Measurements from ENCODE around the gene AGMO.
"Not testable (repeated sequence)": the region's sequence is repeated elsewhere in the genome, so short reads cannot be mapped to it uniquely, and the experiment has no call there.

Gene AGMO

GRCh38 chr7:15306296-15306695, 255.5 kb downstream of the AGMO start:
- no peak for DNase-seq

GRCh38 chr7:15305002-15305600, 256.7 kb downstream of the AGMO start:
- DNase-seq: no peak

- DNase-seq: no peak
Observed at GRCh38 chr7:15303357-15303756, 258.5 kb downstream of the AGMO start.

- not testable (repeated sequence) for DNase-seq
Observed at GRCh38 chr7:15300986-15301385, 260.8 kb downstream of the AGMO start.

DNA sequence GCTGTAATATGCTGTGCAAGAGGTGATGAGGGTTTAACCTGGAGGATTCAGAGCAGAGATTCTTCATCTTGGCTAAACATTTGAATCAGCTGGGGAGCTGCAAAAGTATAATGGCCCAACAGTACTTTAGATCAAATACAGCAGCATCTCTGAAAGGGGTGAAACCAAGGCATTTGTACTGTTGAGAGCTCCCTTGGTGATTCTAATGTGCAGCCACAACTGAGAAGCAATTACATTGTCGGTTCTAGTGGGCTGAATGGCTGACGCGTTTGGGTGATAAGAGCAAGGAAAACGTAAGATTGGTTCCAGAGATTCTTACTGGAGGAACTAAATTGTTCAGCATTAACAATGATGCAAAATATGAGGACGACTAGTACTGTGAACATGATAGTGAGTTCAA, 269.7 kb downstream of the AGMO start:
- DNase-seq: no peak

DNA sequence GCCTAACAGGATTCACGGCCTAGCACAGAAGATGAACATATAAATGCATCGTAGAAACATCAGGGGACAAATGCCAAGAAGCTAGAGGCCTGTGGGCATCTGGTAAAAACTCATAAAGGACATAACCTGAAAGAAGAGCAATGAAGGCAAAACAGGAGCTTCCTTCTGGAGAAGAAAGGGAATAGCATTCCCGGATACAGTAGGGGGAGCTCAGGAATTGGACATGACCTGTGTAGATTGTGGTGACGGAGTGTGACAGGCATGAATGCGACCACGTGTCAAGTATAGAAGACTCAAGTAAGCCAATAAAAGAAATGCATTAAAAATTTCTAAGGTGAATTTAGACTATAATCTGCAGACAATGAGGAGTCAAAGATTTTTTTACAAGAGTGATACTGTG, 270.1 kb downstream of the AGMO start:
- DNase-seq: no peak

- no peak for DNase-seq
Observed at GRCh38 chr7:15288741-15289140, 273.1 kb downstream of the AGMO start.

DNA sequence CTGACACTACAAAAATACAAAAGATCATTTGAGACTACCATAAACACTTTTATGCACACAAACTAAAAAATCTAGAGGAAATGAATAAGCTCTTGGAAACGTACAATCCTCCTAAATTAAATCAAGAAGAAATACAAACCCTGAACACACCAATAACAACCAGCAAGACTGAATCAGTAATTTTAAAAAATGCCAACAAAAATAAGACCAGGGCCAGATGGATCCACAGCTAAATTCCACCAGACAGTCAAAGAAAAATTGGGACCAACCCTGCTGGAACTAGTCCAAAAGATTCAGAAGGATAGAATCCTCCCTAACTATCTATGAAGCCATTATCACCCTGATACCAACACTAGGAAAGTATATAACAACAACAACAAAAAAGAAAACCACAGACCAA, 277.4 kb downstream of the AGMO start:
- no peak for DNase-seq

GRCh38 chr7:15280078-15280733, 281.6 kb downstream of the AGMO start:
- DNase-seq: no peak

DNA sequence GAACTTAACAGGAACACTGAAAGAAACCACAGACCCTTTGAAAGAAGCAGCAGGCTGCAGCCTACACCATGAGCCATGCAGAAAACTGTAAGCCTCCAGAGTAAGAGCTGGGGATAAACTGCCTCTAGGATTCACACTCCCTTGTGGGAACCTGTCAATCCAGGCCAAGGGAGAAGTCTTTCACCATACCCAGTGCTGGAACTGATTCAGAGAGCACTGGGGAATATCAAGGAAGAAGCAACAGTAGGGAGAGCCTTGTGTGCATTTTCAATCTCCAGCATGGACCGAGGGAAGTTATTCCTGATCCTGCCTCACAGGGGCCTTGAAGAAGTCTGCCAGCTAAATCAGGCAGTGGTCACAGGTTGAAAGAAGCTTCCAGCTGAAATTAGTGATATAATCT, 282.2 kb downstream of the AGMO start:
- DNase-seq: no peak

- DNase-seq: no peak
Observed at GRCh38 chr7:15257689-15258088, 304.1 kb downstream of the AGMO start.

DNA sequence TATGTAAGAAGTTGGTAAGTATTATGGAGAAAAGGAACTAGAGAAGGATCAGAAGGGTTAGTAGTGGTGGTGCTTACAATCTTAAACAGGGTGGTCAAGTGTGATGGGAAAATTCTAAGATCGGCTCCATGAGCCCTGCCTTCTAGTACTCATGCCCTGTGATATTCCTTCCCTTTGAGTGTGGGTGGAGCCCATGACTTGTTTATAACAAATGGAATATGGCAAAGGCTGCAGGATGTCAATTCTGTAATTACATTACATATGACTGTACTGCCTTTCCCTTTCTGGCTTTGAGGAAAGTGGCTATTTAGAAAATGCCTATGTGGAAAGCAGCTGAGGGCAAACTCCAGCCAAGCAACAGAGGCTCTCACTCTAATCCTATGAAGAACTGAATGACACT, 309.6 kb downstream of the AGMO start:
- DNase-seq: no peak

DNA sequence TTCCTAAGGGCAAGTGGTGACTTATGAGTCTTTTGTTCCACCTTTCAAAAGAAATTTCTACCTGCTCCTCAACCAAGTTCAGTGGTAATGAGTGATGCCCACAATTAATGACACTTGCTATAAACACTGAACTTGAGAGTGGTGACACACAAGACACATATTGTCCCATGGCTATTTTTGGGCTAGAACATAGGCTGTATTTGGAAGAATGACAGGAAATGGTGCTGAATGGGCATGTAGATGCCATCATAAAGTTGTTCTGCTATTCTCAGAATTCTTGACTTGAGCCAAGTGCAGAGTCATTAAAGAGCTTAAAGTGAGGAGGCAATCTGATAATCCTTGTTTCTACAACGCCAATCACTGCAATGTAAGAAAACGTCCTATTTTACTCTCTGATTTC, 313.3 kb downstream of the AGMO start:
- no peak for DNase-seq

GRCh38 chr7:15245831-15246230, 316.0 kb downstream of the AGMO start:
- no peak for DNase-seq

DNA sequence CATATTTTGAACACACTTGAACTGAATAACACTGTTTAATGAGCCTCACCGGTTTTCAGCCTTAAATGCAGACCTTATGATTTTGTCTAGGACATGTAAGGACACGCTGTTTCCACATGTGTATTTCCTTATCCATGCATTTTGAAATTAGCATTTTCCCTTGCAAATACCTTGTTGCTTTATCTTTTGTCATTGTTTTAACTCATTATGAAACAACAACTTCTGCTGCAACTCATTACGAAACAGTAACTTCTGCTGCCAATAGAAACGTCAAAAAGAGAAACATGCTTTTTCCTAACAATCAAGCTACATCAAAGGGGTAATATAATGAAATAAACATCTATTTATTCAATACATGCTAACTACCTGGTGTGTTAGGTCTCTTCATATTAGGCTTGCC, 322.0 kb downstream of the AGMO start:
- DNase-seq: no peak

DNA sequence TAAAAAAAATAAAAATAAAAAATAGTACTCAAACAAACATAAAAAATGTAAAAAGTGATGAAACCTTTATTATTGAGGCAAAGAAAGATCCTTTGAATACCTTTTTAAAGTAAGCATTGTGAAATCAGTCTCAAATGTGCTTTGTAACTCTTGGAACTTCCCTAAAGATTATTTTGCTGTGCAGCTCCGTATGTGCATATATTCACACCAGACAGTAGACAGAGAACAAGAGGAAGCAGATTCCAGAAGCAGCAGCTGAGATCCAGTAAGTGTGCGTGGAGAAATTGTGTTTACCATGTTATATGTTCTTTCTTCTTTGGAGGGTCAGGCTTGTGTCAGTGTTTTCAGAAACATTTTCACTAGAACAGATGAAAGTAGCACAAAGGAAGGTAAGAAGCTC, 324.9 kb downstream of the AGMO start:
- no peak for DNase-seq

DNA sequence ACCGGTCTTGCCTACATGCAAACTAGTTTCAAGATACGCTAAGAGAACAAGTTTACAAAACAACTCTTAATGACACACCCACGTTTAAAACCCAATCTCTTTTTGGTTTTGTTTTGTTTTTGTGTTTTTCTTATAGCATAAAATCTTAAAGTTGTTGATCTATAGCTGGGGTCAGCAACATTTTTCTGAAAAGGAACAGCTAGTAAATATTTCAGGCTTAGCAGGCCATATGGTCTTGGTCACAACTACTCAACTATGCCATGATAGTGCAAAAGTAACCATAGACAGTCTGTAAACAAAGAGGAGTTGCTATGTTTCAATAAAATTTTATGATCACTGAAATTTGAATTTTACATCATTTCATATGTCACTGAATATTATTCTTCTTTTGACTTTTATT, 327.4 kb downstream of the AGMO start:
- no peak for DNase-seq

GRCh38 chr7:15228831-15229230, 333.0 kb downstream of the AGMO start:
- DNase-seq: no peak

- no peak for DNase-seq
Observed at GRCh38 chr7:15225981-15226380, 335.8 kb downstream of the AGMO start.

- DNase-seq: no peak
Observed at GRCh38 chr7:15219758-15220157, 342.1 kb downstream of the AGMO start.

DNA sequence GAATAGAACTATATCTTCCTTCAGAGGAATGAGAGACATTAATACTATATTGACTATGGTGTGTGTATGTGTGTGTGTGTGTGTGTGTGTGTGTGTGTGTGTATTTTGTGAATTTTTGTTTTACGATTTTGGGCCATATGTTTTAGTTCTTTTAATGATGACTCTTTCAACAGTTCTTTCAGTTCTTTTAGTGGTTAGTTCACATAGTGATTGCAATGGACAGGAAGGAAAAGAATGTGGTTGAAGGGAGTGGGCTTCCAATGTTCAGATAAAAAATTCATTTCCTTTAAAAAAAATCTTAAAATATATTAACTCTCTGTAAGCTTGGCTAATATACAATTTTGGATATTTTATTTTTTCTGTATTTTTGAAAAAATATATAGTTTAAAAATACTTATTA, 343.6 kb downstream of the AGMO start:
- DNase-seq: no peak

GRCh38 chr7:15215616-15216015, 346.2 kb downstream of the AGMO start:
- no peak for DNase-seq

DNA sequence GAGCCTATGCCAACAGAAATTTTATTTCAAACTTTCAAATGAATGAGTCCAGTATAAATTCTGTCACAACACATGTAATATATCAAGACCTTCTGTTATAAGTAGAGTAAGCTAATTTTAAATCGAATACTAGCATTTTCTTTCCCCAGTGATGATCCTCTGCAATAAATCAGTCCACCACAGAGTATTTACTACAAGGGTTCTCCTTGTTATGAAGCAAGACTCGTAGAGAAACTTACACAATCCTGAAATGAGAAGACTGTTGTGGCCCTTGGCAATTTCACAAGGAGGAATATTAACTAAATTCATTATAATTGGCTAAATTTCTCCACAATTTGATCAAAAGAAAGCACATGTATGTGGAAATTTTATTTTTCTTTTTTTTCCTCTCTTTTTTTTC, 346.8 kb downstream of the AGMO start:
- no peak for DNase-seq

- no peak for DNase-seq
Observed at GRCh38 chr7:15213093-15213492, 348.7 kb downstream of the AGMO start.

GRCh38 chr7:15209429-15209828, 352.4 kb downstream of the AGMO start:
- DNase-seq: no peak

Data from left hindlimb (tissue), 1 donor.